22Rv1 (cell line): ENCODE measurements around the gene ITM2B.

Experiments used
- H3K27ac ChIP-seq: fragments of 450-650 bp; 2 replicates; pipeline ENCODE4 v1.5.1; 2017
- ZFX ChIP-seq: fragments of 450-650 bp; IDR thresholded peaks from 2 replicates; pipeline ENCODE4 v1.6.1; 2017; ENCODE audit warnings: antibody characterized with exemption, borderline replicate concordance
- TF ChIP-seq, protein P1 (sequence below): fragments of 450-650 bp; IDR thresholded peaks from 2 replicates; pipeline ENCODE4 v1.5.1; 2017; ENCODE audit warnings: mild to moderate bottlenecking

Gene ITM2B

DNA sequence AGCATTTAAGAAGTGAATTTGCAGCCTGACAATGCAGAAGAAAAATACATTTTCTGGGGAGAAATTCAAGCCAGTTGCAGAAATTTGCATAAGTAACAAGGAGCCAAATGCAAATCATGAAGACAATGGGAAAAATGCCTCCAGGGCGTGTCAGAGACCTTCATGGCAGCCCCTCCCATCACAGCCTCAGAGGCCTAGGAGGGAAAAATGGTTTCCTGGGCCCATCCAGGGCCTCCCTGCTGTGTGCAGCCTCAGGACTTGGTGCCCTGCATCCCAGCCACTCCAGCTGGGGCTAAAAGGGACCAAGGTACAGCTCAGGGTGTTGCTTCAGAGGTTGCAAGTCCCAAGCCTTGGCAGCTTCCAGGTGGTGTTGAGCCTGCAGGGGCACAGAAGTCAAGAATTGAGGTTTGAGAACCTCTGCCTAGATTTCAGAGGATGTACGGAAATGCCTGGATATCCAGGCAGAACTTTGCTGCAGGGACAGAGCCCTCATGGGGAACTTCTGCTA, 16.7 kb upstream of the ITM2B start:
- no peak overlapping the region for H3K27ac ChIP-seq
- TF ChIP-seq, protein P1, sequence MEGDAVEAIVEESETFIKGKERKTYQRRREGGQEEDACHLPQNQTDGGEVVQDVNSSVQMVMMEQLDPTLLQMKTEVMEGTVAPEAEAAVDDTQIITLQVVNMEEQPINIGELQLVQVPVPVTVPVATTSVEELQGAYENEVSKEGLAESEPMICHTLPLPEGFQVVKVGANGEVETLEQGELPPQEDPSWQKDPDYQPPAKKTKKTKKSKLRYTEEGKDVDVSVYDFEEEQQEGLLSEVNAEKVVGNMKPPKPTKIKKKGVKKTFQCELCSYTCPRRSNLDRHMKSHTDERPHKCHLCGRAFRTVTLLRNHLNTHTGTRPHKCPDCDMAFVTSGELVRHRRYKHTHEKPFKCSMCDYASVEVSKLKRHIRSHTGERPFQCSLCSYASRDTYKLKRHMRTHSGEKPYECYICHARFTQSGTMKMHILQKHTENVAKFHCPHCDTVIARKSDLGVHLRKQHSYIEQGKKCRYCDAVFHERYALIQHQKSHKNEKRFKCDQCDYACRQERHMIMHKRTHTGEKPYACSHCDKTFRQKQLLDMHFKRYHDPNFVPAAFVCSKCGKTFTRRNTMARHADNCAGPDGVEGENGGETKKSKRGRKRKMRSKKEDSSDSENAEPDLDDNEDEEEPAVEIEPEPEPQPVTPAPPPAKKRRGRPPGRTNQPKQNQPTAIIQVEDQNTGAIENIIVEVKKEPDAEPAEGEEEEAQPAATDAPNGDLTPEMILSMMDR, result no peak
- TF ChIP-seq ZFX, result no peak

GRCh38 chr13:48220592-48220980, 12.4 kb upstream of the ITM2B start:
- TF ChIP-seq, protein P1, result no peak
- no peak for TF ChIP-seq ZFX
- H3K27ac ChIP-seq, result no peak overlapping the region

DNA sequence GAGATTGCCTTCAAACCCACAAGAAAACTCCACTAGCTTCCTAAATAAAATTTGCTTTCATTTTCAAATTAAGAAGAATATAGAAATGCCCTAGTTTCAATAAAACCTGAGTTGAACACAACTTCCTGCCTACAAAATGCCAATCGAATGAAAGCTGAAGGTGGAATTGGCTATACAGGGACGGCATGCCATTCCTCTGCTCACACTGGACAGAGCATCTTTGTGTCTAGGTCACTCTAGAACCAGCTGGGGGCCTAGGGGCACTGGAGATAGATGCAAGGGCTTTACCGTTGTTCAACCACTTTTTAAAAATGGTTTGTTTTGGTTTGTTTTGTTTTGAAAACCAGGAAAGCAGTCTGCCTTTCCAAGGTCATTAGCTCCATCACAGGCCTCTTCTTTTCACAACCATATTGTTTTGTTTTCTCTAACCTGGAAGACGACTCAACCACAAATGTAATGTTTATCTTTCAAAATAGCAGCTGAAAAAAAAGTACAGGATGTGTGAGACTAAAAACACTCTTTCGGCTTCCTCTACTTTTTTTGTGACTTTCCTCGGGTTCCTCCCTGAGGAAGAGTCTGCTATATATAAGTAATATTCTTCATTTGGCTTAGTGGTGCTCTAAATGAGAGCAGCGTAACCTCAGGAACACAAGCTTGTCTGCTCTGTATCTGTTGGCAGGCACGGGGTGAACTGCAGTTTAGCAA, 11.9 kb upstream of the ITM2B start:
- TF ChIP-seq, protein P1, result no peak
- TF ChIP-seq ZFX, result no peak
- no peak overlapping the region for H3K27ac ChIP-seq

DNA sequence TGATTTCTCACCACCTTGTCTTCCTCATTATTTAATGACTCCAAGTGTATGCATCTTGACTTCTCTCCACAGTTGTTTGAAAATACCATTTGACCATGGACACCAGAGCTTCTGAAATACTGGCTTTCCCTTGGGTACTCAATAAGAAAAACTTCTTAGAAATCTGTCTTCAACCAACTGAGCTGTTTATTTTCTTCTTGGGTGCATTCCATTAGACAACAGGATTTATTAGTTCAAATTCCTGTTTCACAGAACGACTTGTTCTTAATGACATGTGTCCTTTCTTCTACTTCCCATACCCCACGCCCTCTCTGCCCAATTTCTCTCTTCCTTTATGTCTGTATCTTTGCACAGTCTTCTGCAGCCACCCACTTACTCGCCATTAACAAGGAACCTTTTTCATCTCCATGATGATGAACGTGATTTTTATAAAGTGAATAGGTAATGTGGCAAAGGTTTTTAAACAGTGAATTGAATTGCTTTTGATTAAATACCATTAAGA, 11.3 kb upstream of the ITM2B start:
- TF ChIP-seq ZFX, result no peak
- TF ChIP-seq, protein P1, result no peak
- no peak overlapping the region for H3K27ac ChIP-seq

DNA sequence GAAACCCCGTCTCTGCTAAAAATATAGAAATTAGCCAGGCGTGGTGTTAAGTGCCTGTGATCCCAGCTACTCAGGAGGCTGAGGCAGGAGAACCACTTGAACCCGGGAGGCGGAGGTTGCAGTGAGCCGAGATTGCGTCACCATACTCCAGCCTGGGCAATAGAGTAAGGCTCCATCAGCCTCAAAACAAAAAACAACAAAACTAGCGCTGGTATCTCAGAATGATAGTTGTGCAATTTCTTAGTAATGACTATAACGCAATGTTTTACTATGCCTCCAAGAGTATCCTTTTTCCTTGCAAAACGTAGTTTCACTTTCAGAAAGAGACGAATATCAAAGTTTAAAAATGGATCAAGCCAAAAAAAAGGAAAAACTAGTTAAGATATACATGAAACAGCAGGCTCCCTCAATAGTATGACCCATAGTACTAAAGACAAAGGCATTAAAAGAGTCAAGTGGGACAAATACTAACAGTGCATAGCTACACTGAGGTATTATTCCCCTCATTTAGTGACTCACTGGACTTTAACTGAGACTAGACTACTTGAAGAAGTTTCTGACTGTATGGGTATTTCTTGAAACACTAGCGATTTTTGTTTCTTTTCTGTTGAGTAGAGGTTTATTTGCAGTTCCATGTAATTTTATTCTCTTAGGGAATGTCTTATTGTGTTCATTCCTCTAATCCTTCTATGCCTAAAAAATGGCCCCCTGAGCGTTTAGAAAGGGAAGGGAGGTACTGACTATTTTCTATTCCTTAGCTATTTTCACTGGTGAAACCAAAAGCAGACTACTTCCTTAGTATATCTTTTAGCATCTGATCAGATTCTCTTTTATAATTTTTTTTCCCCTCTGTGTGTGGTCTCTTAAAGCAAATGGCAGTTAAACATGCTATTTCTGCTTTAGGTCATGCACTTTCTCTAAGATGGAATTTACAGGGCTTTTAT, 10.4 kb upstream of the ITM2B start:
- no peak for TF ChIP-seq ZFX
- TF ChIP-seq, protein P1, result no peak
- H3K27ac ChIP-seq, result no peak overlapping the region

GRCh38 chr13:48224701-48225100, 8.3 kb upstream of the ITM2B start:
- no peak overlapping the region for H3K27ac ChIP-seq
- no peak for TF ChIP-seq ZFX

DNA sequence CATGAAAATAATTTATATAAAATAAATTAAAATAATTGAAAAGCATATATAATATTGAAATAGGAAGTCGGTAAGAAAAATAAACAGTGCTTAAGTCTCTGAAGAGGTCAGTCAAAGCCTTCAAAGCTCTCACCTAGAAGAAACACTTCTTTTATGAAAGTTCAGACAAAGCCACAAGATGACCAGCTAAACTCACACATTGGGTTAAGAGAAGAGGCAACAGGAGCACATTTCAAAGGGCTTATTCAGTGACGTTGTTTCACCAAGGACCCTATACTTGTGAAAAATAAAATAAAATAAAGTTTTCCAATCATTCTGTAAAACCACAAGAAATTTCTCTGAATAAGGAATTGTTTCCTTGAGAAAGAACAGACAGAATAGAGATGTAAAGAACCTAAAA, 2.5 kb upstream of the ITM2B start:
- TF ChIP-seq ZFX, result no peak
- TF ChIP-seq, protein P1, result no peak
- H3K27ac ChIP-seq, result no peak overlapping the region
